SK-N-SH (cell line): ENCODE measurements around the gene ZBTB45. TPM values are rescaled to one million over a fixed set of nuclear protein-coding genes. Genes with fewer than 3 reads are reported as not detected.

ENCODE experiments used
- CTCF ChIA-PET: fragments of 300-600, 350-600 bp; formaldehyde crosslinking; extraction: SDS; loops from one replicate; lab custom pipeline; 2021; lab: Yijun Ruan, JAX
- POLR2A ChIA-PET: fragments of 350-600 bp; sonication (Branson Sonifier 250); formaldehyde crosslinking; extraction: SDS; loops from one replicate; lab custom pipeline; 2020; ENCODE audit warnings: antibody characterized with exemption, inconsistent platforms; lab: Yijun Ruan, JAX
- DNase-seq: peaks from one replicate; pipeline ENCODE4 v3.0.0; 2012
- H2AFZ ChIP-seq: fragments of 200-600 bp; sonication (generic); 2 replicates; pipeline ENCODE4 v1.8.1; 2016; ENCODE audit warnings: antibody characterized with exemption, mild to moderate bottlenecking, low read depth
- H3F3A ChIP-seq: fragments of 200-600 bp; sonication (generic); replicated peaks from 2 replicates; pipeline ENCODE3; 2016; ENCODE audit warnings: antibody characterized with exemption, mild to moderate bottlenecking; ENCODE audit not compliant: insufficient read depth
- H3K27ac ChIP-seq, 2 experiments: fragments of 200-500 bp in 1 of 2; fragments of 200-600 bp in 1 of 2; sonication (Bioruptor generic) in 1 of 2; sonication (generic), shearing (Covaris generic) in 1 of 2; 2 replicates each; pipeline versions ENCODE4 v1.5.1 to v1.6.1; 2014 to 2016; ENCODE audit warnings: low read depth in 2 of 2, inconsistent platforms in 1 of 2, low read length in 1 of 2, mild to moderate bottlenecking in 1 of 2, mixed read lengths in 1 of 2
- H3K27me3 ChIP-seq: fragments of 200-600 bp; sonication (generic), shearing (Covaris generic); 2 replicates; pipeline ENCODE4 v1.6.1; 2016; ENCODE audit warnings: mixed run types; ENCODE audit not compliant: insufficient read depth
- H3K36me3 ChIP-seq, 2 experiments: fragments of 200-500 bp in 1 of 2; fragments of 200-600 bp in 1 of 2; sonication (Bioruptor generic) in 1 of 2; sonication (generic) in 1 of 2; replicated peaks in 1 of 2; 2 replicates each; pipeline versions ENCODE3 to v1.5.1; 2014 to 2016; ENCODE audit warnings: low read length in 1 of 2, mild to moderate bottlenecking in 1 of 2; ENCODE audit not compliant: insufficient read depth in 2 of 2, control insufficient read depth in 1 of 2
- H3K4me1 ChIP-seq, 2 experiments: fragments of 200-500 bp in 1 of 2; fragments of 200-600 bp in 1 of 2; sonication (Bioruptor generic) in 1 of 2; sonication (generic), shearing (Covaris generic) in 1 of 2; 2 replicates each; pipeline versions ENCODE4 v1.5.1 to v1.6.1; 2014 to 2016; ENCODE audit warnings: low read depth in 1 of 2, low read length in 1 of 2, mixed run types in 1 of 2; ENCODE audit not compliant: insufficient read depth in 2 of 2, control insufficient read depth in 1 of 2
- H3K4me2 ChIP-seq: fragments of 200-600 bp; sonication (generic), shearing (Covaris generic); 2 replicates; pipeline ENCODE4 v1.6.1; 2017; ENCODE audit warnings: mixed run types
- H3K4me3 ChIP-seq, 2 experiments: fragments of 200-500 bp in 1 of 2; fragments of 200-600 bp in 1 of 2; sonication (Bioruptor generic) in 1 of 2; sonication (generic), shearing (Covaris generic) in 1 of 2; 2 replicates each; pipeline versions ENCODE4 v1.5.1 to v1.8.1; 2014 to 2016; ENCODE audit warnings: low read depth in 2 of 2, inconsistent platforms in 1 of 2, low read length in 1 of 2, mild to moderate bottlenecking in 1 of 2, mixed read lengths in 1 of 2, moderate library complexity in 1 of 2
- H3K79me2 ChIP-seq: fragments of 200-600 bp; sonication (generic); 2 replicates; pipeline ENCODE4 v1.8.1; 2017; ENCODE audit warnings: mild to moderate bottlenecking; ENCODE audit not compliant: insufficient read depth
- H3K9ac ChIP-seq: fragments of 200-600 bp; sonication (generic); 2 replicates; pipeline ENCODE4 v1.6.1; 2017; ENCODE audit warnings: mixed run types
- H3K9me2 ChIP-seq: fragments of 200-600 bp; sonication (generic); 2 replicates; pipeline ENCODE4 v1.6.1; 2017; ENCODE audit warnings: mixed run types
- H3K9me3 ChIP-seq: fragments of 200-600 bp; sonication (generic); 2 replicates; pipeline ENCODE4 v1.6.1; 2017; ENCODE audit warnings: mixed run types, mild to moderate bottlenecking, moderate library complexity
- H4K20me1 ChIP-seq: fragments of 200-600 bp; sonication (generic); 2 replicates; pipeline ENCODE4 v1.6.1; 2017; ENCODE audit warnings: mild to moderate bottlenecking, mixed run types; ENCODE audit not compliant: insufficient read depth
- CHD2 ChIP-seq: fragments of 150-350 bp; IDR thresholded peaks from 2 replicates; pipeline ENCODE4 v1.6.1; 2018; ENCODE audit warnings: low read length; ENCODE audit not compliant: partially characterized antibody
- ELF1 ChIP-seq: IDR thresholded peaks from 2 replicates; pipeline ENCODE4 v1.4.0; 2012
- FOXJ3 ChIP-seq: sonication (generic); formaldehyde crosslinking; IDR thresholded peaks from 2 replicates; pipeline ENCODE4 v1.5.1; 2020; ENCODE audit warnings: mild to moderate bottlenecking, missing genetic modification reagents
- FOXM1 ChIP-seq: IDR thresholded peaks from 2 replicates; pipeline ENCODE4 v1.4.0; 2012; ENCODE audit warnings: low read depth, mild to moderate bottlenecking
- GABPA ChIP-seq: IDR thresholded peaks from 2 replicates; pipeline ENCODE4 v1.4.0; 2012; ENCODE audit warnings: low read depth, mild to moderate bottlenecking
- MEF2A ChIP-seq: IDR thresholded peaks from 2 replicates; pipeline ENCODE4 v1.4.0; 2012; ENCODE audit warnings: low read depth, borderline replicate concordance
- NFIC ChIP-seq: IDR thresholded peaks from 2 replicates; pipeline ENCODE4 v1.4.0; 2012; ENCODE audit warnings: borderline replicate concordance
- POLR2AphosphoS5 ChIP-seq: IDR thresholded peaks from 2 replicates; pipeline ENCODE4 v1.6.1; 2012; ENCODE audit warnings: low read depth, low read length
- RFX5 ChIP-seq: IDR thresholded peaks from 2 replicates; pipeline ENCODE4 v1.6.1; 2012; ENCODE audit warnings: mild to moderate bottlenecking, improper control_type of control experiment, low read length
- TEAD4 ChIP-seq: IDR thresholded peaks from 2 replicates; pipeline ENCODE4 v1.4.0; 2012; ENCODE audit warnings: mild to moderate bottlenecking, borderline replicate concordance; ENCODE audit not compliant: insufficient read depth
- YY1 ChIP-seq: IDR thresholded peaks from 2 replicates; pipeline ENCODE4 v1.4.0; 2012; ENCODE audit warnings: low read depth, mild to moderate bottlenecking
- WGBS: methylation state at CpG from one replicate; pipeline ENCODE4 v1.1.6; 2017; ENCODE audit warnings: low lambda C conversion rate; 5-methylcytosine and 5-hydroxymethylcytosine counted together
- polyA plus RNA-seq, 3 experiments: library from polyadenylated mRNA; depleted of rRNA; stranded (reverse); fragments of >200 nt; gene quantifications; 2 replicates each; pipeline ENCODE4 v1.2.3, GENCODE V29; 2012
- TF ChIP-seq, protein P1 (sequence below): IDR thresholded peaks from 2 replicates; pipeline ENCODE4 v1.4.0; 2012; ENCODE audit warnings: low read depth
- TF ChIP-seq, protein P2 (sequence below): IDR thresholded peaks from 2 replicates; pipeline ENCODE4 v1.4.0; 2012; ENCODE audit warnings: low read depth, borderline replicate concordance

ZBTB45 gene
- polyA plus RNA-seq, 1 of the 3 experiments (the other 2 are of a cell fraction) = 11.3 TPM

DNA sequence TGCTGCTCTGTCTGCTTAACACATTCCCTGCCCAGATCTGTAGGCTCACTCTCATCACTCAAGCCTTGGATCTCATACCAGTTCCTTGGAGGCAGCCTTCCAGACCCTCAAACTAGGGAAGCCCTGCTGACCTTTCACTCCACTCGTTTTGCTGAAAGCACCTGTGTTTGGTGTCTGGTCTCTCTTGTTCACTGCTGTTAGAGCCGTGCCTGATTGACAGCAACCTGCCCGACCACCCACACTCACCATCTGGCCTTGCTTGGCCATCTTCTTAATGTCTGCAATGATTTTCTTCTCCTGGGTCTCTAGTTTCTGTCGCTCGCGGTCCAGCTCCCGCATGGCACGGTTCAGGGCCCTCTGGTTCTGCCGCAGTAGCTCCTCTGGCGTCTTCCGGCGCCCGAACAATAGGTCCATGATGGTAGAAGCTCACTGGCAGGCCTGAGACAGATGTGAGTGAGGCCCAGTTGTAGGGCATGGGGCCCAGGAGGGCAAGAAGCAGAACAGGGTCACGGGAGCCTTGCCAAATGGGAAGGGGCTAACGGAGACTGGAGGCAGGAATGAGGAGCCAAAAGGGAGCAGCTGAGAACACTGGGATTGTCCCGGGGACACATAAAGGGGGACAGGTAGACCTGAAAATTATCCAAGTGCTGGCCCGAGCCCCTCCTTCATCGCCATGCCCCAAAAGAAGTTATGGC is 34.3 kb upstream of the ZBTB45 start:
- DNase-seq = no peak
- peaks cover 22% of the 10 kb centered on the region for H4K20me1 ChIP-seq
- H3K4me3 ChIP-seq = peak overlapping the region; percentile 75 to 90
- H3K4me1 ChIP-seq = peaks cover 17 to 40% of the 10 kb centered on the region in 2 experiments; a peak in 3 of 4 replicates
- H3F3A ChIP-seq = peaks cover 67% of the 10 kb centered on the region
- POLR2A ChIA-PET = interaction anchor here (1.1 to 4.3 kb wide), 6 partner anchors 9 to 191 kb away, joined by 6 to 49 read pairs (median 10); partner anchors contain the start of genes TRIM28, ZBTB45 and ZNF497
- no peaks in the 10 kb centered on the region for H3K9me3 ChIP-seq
- H3K79me2 ChIP-seq = peaks cover 56% of the 10 kb centered on the region
- H3K9ac ChIP-seq = peak overlapping the region; percentile 76
- H3K27ac ChIP-seq = peak overlapping the region; percentile 90 to 98
- peak overlapping the region; percentile 92 for H3K4me2 ChIP-seq
- TF ChIP-seq FOXJ3 (CRISPR knock-in tag) = no peak
- TF ChIP-seq POLR2AphosphoS5 = no peak
- TF ChIP-seq, all 33 proteins: peak for 0
- CTCF ChIA-PET = interaction anchor here (1.5 to 9.1 kb wide), 5 partner anchors 9 to 48 kb away, joined by 3 to 81 read pairs (median 9); partner anchors contain the start of gene ZBTB45
- Histone ChIP-seq H3K9me2 (no peaks in the 10 kb centered on the region), H3K27me3 (no peaks in the 10 kb centered on the region), H2AFZ (no peak overlapping the region), H3K36me3 (peaks cover 41 to 56% of the 10 kb centered on the region in 2 experiments)
- 28% methylated on average over 18 of the region's 18 CpGs for WGBS

DNA sequence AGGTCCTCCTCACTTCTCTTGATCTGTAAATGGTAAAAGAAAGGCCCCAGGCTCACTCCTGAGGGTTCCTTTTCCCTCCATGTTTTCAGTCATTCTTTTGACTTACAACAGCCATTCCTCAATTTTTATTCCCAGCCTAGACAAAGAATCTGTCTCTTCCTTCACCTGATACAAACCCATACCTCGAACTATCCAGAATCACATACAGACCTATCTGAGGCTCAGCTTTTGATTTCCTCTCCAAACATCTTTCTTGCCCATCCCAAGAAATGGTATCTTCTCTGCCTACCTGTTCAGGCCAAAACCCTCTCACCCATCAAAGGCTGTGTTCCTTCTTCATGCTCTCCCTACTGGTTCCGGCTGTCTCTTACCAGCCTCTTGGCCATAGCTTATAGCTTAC is 33.0 kb upstream of the ZBTB45 start:
- ChIA-PET POLR2A (interaction anchor here (1.2 to 4.3 kb wide), 3 partner anchors 8 to 39 kb away, joined by 3 to 49 read pairs (median 42); partner anchors contain the start of genes TRIM28 and ZBTB45), CTCF (interaction anchor here (1.5 to 9.1 kb wide), 3 partner anchors 7 to 47 kb away, joined by 3 to 81 read pairs (median 10); partner anchors contain the start of gene ZBTB45)
- H3K4me3 ChIP-seq = no peak overlapping the region
- no peaks in the 10 kb centered on the region for H3K9me2 ChIP-seq
- WGBS = 95% methylated on average over 2 of the region's 2 CpGs
- H3K27me3 ChIP-seq = no peaks in the 10 kb centered on the region
- no peak overlapping the region for H3K4me2 ChIP-seq
- no peak overlapping the region for H2AFZ ChIP-seq
- H3K9ac ChIP-seq = no peak overlapping the region
- TF ChIP-seq, protein P1, sequence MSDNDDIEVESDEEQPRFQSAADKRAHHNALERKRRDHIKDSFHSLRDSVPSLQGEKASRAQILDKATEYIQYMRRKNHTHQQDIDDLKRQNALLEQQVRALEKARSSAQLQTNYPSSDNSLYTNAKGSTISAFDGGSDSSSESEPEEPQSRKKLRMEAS = no peak
- TF ChIP-seq GABPA (no peak), YY1 (no peak), CHD2 (no peak), MEF2A (no peak), FOXM1 (no peak), ELF1 (no peak), NFIC (no peak), TEAD4 (no peak), RFX5 (no peak), FOXJ3 (CRISPR knock-in tag) (no peak)
- TF ChIP-seq, protein P2, sequence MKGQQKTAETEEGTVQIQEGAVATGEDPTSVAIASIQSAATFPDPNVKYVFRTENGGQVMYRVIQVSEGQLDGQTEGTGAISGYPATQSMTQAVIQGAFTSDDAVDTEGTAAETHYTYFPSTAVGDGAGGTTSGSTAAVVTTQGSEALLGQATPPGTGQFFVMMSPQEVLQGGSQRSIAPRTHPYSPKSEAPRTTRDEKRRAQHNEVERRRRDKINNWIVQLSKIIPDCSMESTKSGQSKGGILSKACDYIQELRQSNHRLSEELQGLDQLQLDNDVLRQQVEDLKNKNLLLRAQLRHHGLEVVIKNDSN = no peak
- H3K79me2 ChIP-seq = peaks cover 63% of the 10 kb centered on the region
- no peak for DNase-seq
- no peaks in the 10 kb centered on the region for H3K9me3 ChIP-seq
- H3K36me3 ChIP-seq = peaks cover 51 to 69% of the 10 kb centered on the region in 2 experiments
- H3K4me1 ChIP-seq = peaks cover 17 to 40% of the 10 kb centered on the region in 2 experiments; a peak in 3 of 4 replicates
- peak overlapping the region in 1 of 2 experiments; percentile 90; a peak in 1 of 4 replicates for H3K27ac ChIP-seq
- peaks cover 33% of the 10 kb centered on the region for H4K20me1 ChIP-seq
- H3F3A ChIP-seq = peaks cover 62% of the 10 kb centered on the region
